Epithelial cell of esophagus (primary cell): Measurements from ENCODE around the gene ZRANB3.
"Not testable (repeated sequence)": the region's sequence is repeated elsewhere in the genome, so short reads cannot be mapped to it uniquely, and the experiment has no call there.

Experiments used
- DNase-seq: peaks from one replicate; pipeline ENCODE4 v3.0.0; 2010; ENCODE audit warnings: low read depth
- H3K4me3 ChIP-seq: 2 replicates; pipeline ENCODE4 v1.5.1; 2011; ENCODE audit warnings: mild to moderate bottlenecking, low read length, control low read depth
- TF ChIP-seq, protein P1 (sequence below): IDR thresholded peaks from 2 replicates; pipeline ENCODE4 v1.5.1; 2011; ENCODE audit warnings: low read depth, mild to moderate bottlenecking, low read length, control low read depth, inconsistent platforms; ENCODE audit not compliant: insufficient read depth; ENCODE audit errors: missing control alignments

ZRANB3 gene

GRCh38 chr2:135130751-135131150 lies 400.3 kb downstream of the ZRANB3 start:
- TF ChIP-seq, protein P1, sequence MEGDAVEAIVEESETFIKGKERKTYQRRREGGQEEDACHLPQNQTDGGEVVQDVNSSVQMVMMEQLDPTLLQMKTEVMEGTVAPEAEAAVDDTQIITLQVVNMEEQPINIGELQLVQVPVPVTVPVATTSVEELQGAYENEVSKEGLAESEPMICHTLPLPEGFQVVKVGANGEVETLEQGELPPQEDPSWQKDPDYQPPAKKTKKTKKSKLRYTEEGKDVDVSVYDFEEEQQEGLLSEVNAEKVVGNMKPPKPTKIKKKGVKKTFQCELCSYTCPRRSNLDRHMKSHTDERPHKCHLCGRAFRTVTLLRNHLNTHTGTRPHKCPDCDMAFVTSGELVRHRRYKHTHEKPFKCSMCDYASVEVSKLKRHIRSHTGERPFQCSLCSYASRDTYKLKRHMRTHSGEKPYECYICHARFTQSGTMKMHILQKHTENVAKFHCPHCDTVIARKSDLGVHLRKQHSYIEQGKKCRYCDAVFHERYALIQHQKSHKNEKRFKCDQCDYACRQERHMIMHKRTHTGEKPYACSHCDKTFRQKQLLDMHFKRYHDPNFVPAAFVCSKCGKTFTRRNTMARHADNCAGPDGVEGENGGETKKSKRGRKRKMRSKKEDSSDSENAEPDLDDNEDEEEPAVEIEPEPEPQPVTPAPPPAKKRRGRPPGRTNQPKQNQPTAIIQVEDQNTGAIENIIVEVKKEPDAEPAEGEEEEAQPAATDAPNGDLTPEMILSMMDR, result no peak
- DNase-seq, result no peak
- H3K4me3 ChIP-seq, result no peak overlapping the region

DNA sequence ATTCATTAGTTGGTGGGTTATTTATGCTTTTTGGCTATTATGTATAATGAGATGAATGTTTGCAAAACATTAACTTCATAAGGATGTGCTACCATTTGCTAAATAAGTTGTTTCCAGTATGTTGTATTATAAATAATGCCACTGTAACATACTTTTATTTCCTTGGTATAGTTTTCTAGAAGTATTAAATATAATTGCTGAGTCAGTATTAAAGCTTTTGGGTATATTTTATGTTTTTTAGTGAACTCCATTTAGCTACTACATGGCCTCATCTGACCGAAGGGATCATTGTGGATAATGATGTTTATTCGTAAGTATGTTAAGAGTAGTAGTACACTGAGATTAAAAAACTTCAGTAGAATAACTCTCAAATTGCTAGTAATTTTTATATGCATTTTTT lies 405.1 kb downstream of the ZRANB3 start:
- TF ChIP-seq, protein P1, result no peak
- H3K4me3 ChIP-seq, result no peak overlapping the region
- DNase-seq, result no peak

DNA sequence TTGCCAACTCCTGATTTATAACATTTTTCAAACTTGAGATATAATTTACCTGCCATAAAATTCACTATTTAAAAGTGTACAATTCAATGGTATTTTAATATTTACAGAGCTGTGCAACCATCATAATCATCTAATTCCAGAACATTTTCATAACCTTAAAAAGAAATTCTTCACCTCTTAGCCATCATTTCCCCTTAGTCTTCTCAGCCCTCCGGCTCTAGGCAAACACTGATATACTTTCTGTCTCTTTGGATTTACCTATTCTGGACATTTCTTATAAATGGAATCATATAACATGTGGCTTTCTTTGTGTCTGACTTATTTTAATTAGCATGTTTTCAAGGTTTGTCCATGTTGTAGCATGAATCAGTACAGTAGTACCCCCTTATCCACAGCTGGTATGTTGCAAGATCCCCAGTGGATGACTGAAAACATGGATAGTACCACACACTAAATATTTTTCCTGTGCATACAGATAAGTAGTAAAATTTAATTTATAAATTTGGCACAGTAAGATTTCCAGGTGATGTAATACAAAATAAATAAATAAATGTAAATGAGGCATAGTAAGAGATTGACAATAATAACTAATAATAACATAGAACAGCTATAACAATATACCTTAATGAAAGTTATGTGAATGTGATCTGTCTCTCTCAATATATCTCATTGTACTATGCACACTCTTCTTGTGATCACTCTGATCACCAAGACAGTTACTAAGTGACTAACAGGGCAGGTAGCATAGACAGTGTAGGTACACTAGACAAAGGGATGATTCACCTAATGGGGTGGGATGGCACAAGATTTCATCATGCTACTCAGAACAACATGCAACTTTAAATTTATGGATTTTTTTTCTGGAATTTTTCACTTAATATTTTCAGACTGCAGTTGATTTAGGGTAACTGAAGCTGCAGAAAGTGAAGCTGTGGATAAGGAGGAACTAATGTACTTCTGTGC lies 405.8 kb downstream of the ZRANB3 start:
- TF ChIP-seq, protein P1, result no peak
- no peak overlapping the region for H3K4me3 ChIP-seq
- DNase-seq, result peak; percentile 90

DNA sequence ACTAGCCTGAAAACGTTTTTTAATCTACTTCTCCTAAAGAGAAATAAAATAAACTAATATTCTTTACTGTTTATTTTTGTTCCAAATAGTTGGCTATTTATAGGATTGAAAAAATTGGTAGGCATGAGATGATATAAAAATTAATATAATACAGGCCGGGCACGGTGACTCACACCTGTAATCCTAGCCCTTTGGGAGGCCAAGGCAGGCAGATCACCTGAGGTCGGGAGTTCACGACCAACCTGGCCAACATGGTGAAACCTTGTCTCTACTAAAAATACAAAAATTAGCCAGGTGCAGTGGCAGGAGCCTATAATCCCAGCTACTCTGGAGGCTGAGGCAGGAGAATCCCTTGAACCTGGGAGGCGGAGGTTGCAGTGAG lies 409.4 kb downstream of the ZRANB3 start:
- H3K4me3 ChIP-seq, DNase-seq: not testable (repeated sequence)

GRCh38 chr2:135121016-135121657 lies 409.9 kb downstream of the ZRANB3 start:
- no peak overlapping the region for H3K4me3 ChIP-seq
- TF ChIP-seq, protein P1, result no peak
- no peak for DNase-seq

- H3K4me3 ChIP-seq, result no peak overlapping the region
- no peak for DNase-seq
- TF ChIP-seq, protein P1, result no peak
These were observed 411.4 kb downstream of the ZRANB3 start for GRCh38 chr2:135119582-135119981.

- TF ChIP-seq, protein P1, result no peak
- no peak overlapping the region for H3K4me3 ChIP-seq
- DNase-seq, result no peak
These were observed 417.7 kb downstream of the ZRANB3 start for GRCh38 chr2:135113322-135113721.

- not testable (repeated sequence) for H3K4me3 ChIP-seq, DNase-seq
These were observed 425.3 kb downstream of the ZRANB3 start for GRCh38 chr2:135105513-135106316.
